Measurements from ENCODE around the gene KPNB1.

DNA sequence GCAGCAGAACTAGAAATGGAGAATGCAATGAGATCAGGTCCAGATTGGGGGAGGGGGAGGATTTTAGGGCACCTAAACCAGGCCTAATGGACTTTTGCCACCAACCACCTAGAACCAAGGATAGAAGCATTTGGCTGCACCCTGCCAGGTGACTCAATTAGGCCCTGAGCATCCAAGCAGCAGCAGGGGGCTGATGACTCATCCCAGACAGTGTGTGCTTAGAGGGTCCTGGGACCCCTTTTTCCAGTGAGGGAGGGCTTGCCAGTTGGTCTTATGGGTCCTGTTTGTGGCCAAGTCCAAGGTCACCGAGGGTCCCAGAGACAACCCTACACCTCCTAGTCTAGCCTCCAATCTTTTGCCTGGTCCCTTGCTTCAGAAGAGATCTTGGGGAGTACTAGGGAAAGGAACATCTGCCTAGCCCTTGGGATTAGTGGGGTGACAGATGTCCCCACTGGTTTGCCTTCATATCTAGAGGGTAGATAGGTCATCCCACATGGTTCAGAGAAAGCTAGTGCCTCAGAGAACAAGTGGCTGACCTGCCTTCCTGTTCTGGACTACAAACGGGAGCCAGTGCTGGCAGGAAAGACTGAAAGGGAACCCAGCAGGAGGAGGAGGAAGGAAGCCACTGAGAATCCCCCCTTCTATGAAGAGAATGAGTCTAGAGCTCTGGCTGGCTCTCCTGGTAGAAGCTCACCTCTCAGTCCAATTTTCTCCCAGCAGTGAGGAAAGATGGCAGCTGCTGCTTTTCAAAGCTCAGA is 42.6 kb downstream of the KPNB1 start:
- TF ChIP-seq, protein P1, sequence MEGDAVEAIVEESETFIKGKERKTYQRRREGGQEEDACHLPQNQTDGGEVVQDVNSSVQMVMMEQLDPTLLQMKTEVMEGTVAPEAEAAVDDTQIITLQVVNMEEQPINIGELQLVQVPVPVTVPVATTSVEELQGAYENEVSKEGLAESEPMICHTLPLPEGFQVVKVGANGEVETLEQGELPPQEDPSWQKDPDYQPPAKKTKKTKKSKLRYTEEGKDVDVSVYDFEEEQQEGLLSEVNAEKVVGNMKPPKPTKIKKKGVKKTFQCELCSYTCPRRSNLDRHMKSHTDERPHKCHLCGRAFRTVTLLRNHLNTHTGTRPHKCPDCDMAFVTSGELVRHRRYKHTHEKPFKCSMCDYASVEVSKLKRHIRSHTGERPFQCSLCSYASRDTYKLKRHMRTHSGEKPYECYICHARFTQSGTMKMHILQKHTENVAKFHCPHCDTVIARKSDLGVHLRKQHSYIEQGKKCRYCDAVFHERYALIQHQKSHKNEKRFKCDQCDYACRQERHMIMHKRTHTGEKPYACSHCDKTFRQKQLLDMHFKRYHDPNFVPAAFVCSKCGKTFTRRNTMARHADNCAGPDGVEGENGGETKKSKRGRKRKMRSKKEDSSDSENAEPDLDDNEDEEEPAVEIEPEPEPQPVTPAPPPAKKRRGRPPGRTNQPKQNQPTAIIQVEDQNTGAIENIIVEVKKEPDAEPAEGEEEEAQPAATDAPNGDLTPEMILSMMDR (conservative IDR thresholded peaks at IDR 0.05; ENCODE audit: low read depth, low read length): no peak
- TF ChIP-seq POLR2A (IDR thresholded peaks at IDR 0.05; ENCODE audit: low read depth, low read length) (no peak), CHD1 (IDR thresholded peaks at IDR 0.05; ENCODE audit: low read depth, low read length) (no peak), SMC3 (IDR thresholded peaks at IDR 0.05; ENCODE audit: low read depth, low read length) (no peak), ELK1 (IDR thresholded peaks at IDR 0.05; ENCODE audit: borderline replicate concordance, low read depth, low read length) (no peak), MXI1 (IDR thresholded peaks at IDR 0.05; ENCODE audit: borderline replicate concordance, low read depth, low read length) (no peak), USF2 (IDR thresholded peaks at IDR 0.05; ENCODE audit: low read depth, low read length) (no peak), MAFK (IDR thresholded peaks at IDR 0.05; ENCODE audit: low read depth, low read length) (no peak), BHLHE40 (IDR thresholded peaks at IDR 0.05; ENCODE audit: low read depth, low read length) (no peak), RFX5 (IDR thresholded peaks at IDR 0.05; ENCODE audit: low read depth, low read length) (no peak)

All from IMR-90 (cell line).